AG04450 (cell line): ENCODE results near the gene C3orf70. TPM values are rescaled to one million over a fixed set of nuclear protein-coding genes. Genes with fewer than 3 reads are reported as not detected.

Experiments
- CTCF ChIA-PET: fragments of 300-600, 350-600 bp; formaldehyde crosslinking; extraction: SDS; loops from one replicate; lab custom pipeline; 2022; ENCODE audit warnings: antibody characterized with exemption, inconsistent platforms; lab: Charles Lee
- POLR2A ChIA-PET: fragments of 350-600 bp; formaldehyde crosslinking; extraction: SDS; loops from one replicate; lab custom pipeline; 2021; ENCODE audit warnings: antibody characterized with exemption, inconsistent platforms; lab: Yijun Ruan, JAX
- DNase-seq: peaks from one replicate; pipeline ENCODE4 v3.0.0-alpha.2; 2011; ENCODE audit warnings: low read depth, low spot score
- H3K27ac ChIP-seq: one replicate; pipeline ENCODE4 v1.5.1; 2012; ENCODE audit warnings: low read depth, low read length, control low read depth
- H3K27me3 ChIP-seq: one replicate; pipeline ENCODE4 v1.6.0; 2012; ENCODE audit warnings: low read length; ENCODE audit not compliant: control insufficient read depth, insufficient read depth
- H3K4me3 ChIP-seq: 2 replicates; pipeline ENCODE4 v1.5.1; 2011; ENCODE audit warnings: mild to moderate bottlenecking, low read depth, low read length, control low read depth
- H3K9me3 ChIP-seq: 2 replicates; pipeline ENCODE4 v1.5.1; 2012; ENCODE audit warnings: low read length; ENCODE audit not compliant: control insufficient read depth, insufficient read depth
- CTCF ChIP-seq: IDR thresholded peaks from 2 replicates; pipeline ENCODE4 v1.5.1; 2011; ENCODE audit warnings: low read depth, low read length, control low read depth, inconsistent platforms
- polyA plus RNA-seq: library from polyadenylated mRNA; depleted of rRNA; stranded (reverse); fragments of >200 nt; gene quantifications from 2 replicates; pipeline ENCODE4 v1.2.3, GENCODE V29; 2011

C3orf70 gene
- polyA plus RNA-seq, 1 experiment: 0.89 TPM

- CTCF ChIA-PET: no interaction called here
- H3K9me3 ChIP-seq: no peaks in the 10 kb centered on the region
Observed at GRCh38 chr3:185089343-185089742, 63.5 kb downstream of the C3orf70 start.

GRCh38 chr3:185087419-185087818, 65.4 kb downstream of the C3orf70 start:
- Histone ChIP-seq H3K4me3 (no peak overlapping the region), H3K27ac (no peak overlapping the region), H3K27me3 (no peaks in the 10 kb centered on the region), H3K9me3 (no peaks in the 10 kb centered on the region)
- no peak for DNase-seq
- POLR2A ChIA-PET: no interaction called here
- CTCF ChIA-PET: no interaction called here
- no peak for TF ChIP-seq CTCF

More at GRCh38 chr3:185089343-185089742, 63.5 kb downstream of the C3orf70 start:
- H3K27me3 ChIP-seq: no peaks in the 10 kb centered on the region
- POLR2A ChIA-PET: no interaction called here
- H3K27ac ChIP-seq: no peak overlapping the region
- TF ChIP-seq CTCF: no peak
- H3K4me3 ChIP-seq: no peak overlapping the region
- no peak for DNase-seq

GRCh38 chr3:185084901-185085300, 68.0 kb downstream of the C3orf70 start:
- peak; percentile 31; the same call in 1 of the 2 replicates for TF ChIP-seq CTCF
- H3K27ac ChIP-seq: no peak overlapping the region
- ChIA-PET CTCF (interaction anchor here (1.3 kb wide), 1 partner anchor 91 kb away, joined by 6 read pairs; no protein-coding TSS in a partner anchor), POLR2A (no interaction called here)
- H3K27me3 ChIP-seq: no peaks in the 10 kb centered on the region
- no peak overlapping the region for H3K4me3 ChIP-seq
- H3K9me3 ChIP-seq: no peaks in the 10 kb centered on the region
- peak; percentile 11 for DNase-seq

- no peak for DNase-seq
- TF ChIP-seq CTCF: no peak
- ChIA-PET CTCF (interaction anchor here (0.6 to 1.3 kb wide), 2 partner anchors 92 to 197 kb away, joined by 3 to 6 read pairs; no protein-coding TSS in a partner anchor), POLR2A (no interaction called here)
- H3K4me3 ChIP-seq: no peak overlapping the region
- H3K27ac ChIP-seq: no peak overlapping the region
- no peaks in the 10 kb centered on the region for H3K27me3 ChIP-seq
- no peaks in the 10 kb centered on the region for H3K9me3 ChIP-seq
Observed at GRCh38 chr3:185084402-185084801, 68.5 kb downstream of the C3orf70 start.

- Histone ChIP-seq H3K4me3 (no peak overlapping the region), H3K27me3 (no peaks in the 10 kb centered on the region), H3K9me3 (no peaks in the 10 kb centered on the region), H3K27ac (no peak overlapping the region)
- no peak for DNase-seq
- ChIA-PET CTCF (no interaction called here), POLR2A (no interaction called here)
- no peak for TF ChIP-seq CTCF
Observed at GRCh38 chr3:185082829-185083228, 70.0 kb downstream of the C3orf70 start.
